K562 (cell line): ENCODE data around the gene PRDM16. TPM values are rescaled to one million over a fixed set of nuclear protein-coding genes. Genes with fewer than 3 reads are reported as not detected.

Experiments
- ATAC-seq: fragments of 200-7000 bp; cut with Tn5 transposase; 3 replicates; pipeline ENCODE4 v1.9.1; 2020; ENCODE audit warnings: moderate library complexity
- BruUV-seq: library from RNA; stranded (reverse); fragments of 400-500 nt; replicated peaks from 2 replicates; lab custom pipeline; 2021; lab: Mats Ljungman, UMichigan
- CTCF ChIA-PET: fragments of 300-600 bp; formaldehyde crosslinking; extraction: SDS; loops from one replicate; lab custom pipeline; 2021; ENCODE audit warnings: low intra/inter-chr PET ratio; lab: Yijun Ruan, JAX
- POLR2A ChIA-PET: fragments of 300-600, 350-650 bp; sonication (Branson Sonifier 250); formaldehyde crosslinking; extraction: SDS; loops from one replicate; lab custom pipeline; 2021; ENCODE audit warnings: antibody characterized with exemption, inconsistent platforms; lab: Yijun Ruan, JAX
- DNase-seq, 4 experiments: peaks; one replicate each; pipeline versions ENCODE4 v3.0.0 to v3.0.0-alpha.2; 2011 to 2018; ENCODE audit warnings: low spot score in 3 of 4, mixed read lengths in 3 of 4; ENCODE audit errors: extremely low read depth in 1 of 4
- FAIRE-seq: peaks from 2 replicates; lab custom pipeline; 2011; peaks lifted over from hg19 to GRCh38; lab: Jason Lieb, UNC
- H2AFZ ChIP-seq: 2 replicates; pipeline ENCODE4 v1.6.0; 2011; ENCODE audit warnings: low read depth, low read length, control low read depth, inconsistent platforms
- H3K27ac ChIP-seq: fragments of 200-600 bp; 3 replicates; pipeline ENCODE4 v1.8.0; 2011; ENCODE audit warnings: low read depth, mild to moderate bottlenecking, control low read depth, inconsistent platforms, low read length, moderate library complexity, mixed read lengths; ENCODE audit errors: extremely low read depth
- H3K27me3 ChIP-seq, 2 experiments: fragments of 300-600 bp in 1 of 2; 2 replicates in 1 of 2; 3 replicates in 1 of 2; pipeline versions ENCODE4 v1.6.0 to v1.8.0; 2011; ENCODE audit warnings: inconsistent platforms in 2 of 2, low read length in 2 of 2, mild to moderate bottlenecking in 1 of 2, mixed read lengths in 1 of 2, moderate library complexity in 1 of 2; ENCODE audit not compliant: control insufficient read depth in 2 of 2, insufficient read depth in 2 of 2
- H3K36me3 ChIP-seq: fragments of 300-600 bp; 3 replicates; pipeline ENCODE4 v1.8.0; 2011; ENCODE audit warnings: mild to moderate bottlenecking, low read length, inconsistent platforms; ENCODE audit not compliant: control insufficient read depth, insufficient read depth
- H3K4me1 ChIP-seq, 2 experiments: fragments of 200-600 bp in 1 of 2; replicated peaks in 1 of 2; 2 replicates in 1 of 2; 3 replicates in 1 of 2; pipeline versions ENCODE4 v1.5.1 to v1.8.0; 2011; ENCODE audit warnings: inconsistent platforms in 2 of 2, low read length in 2 of 2, mild to moderate bottlenecking in 1 of 2, mixed read lengths in 1 of 2, moderate library complexity in 1 of 2; ENCODE audit not compliant: control insufficient read depth in 2 of 2, insufficient read depth in 2 of 2
- H3K4me2 ChIP-seq: 2 replicates; pipeline ENCODE4 v1.6.1; 2011; ENCODE audit warnings: low read length, control low read depth, inconsistent platforms, mixed read lengths; ENCODE audit not compliant: insufficient read depth
- H3K4me3 ChIP-seq: fragments of 200-600 bp; sonication (generic), shearing (Covaris generic); 2 replicates; pipeline ENCODE4 v1.5.1; 2016; ENCODE audit warnings: control low read depth, inconsistent platforms
- H3K79me2 ChIP-seq: fragments of 200-600 bp; 3 replicates; pipeline ENCODE4 v1.8.0; 2011; ENCODE audit warnings: low read length, inconsistent platforms; ENCODE audit not compliant: control insufficient read depth, insufficient read depth
- H3K9ac ChIP-seq, 2 experiments: 2 replicates each; pipeline versions ENCODE4 v1.6.0 to v1.6.1; 2011; ENCODE audit warnings: low read depth in 2 of 2, low read length in 2 of 2, control low read depth in 1 of 2, inconsistent platforms in 1 of 2, mild to moderate bottlenecking in 1 of 2, mixed read lengths in 1 of 2; ENCODE audit not compliant: insufficient read depth in 1 of 2
- H3K9me1 ChIP-seq: one replicate; pipeline ENCODE4 v1.6.0; 2011; ENCODE audit warnings: inconsistent platforms, mild to moderate bottlenecking, low read length, moderate library complexity; ENCODE audit not compliant: control insufficient read depth, insufficient read depth
- H3K9me3 ChIP-seq: replicated peaks from 2 replicates; pipeline ENCODE4 v1.5.1; 2011; ENCODE audit warnings: low read depth, low read length, inconsistent platforms; ENCODE audit not compliant: control insufficient read depth, insufficient read depth
- H4K20me1 ChIP-seq: replicated peaks from 2 replicates; pipeline ENCODE4 v1.6.1; 2011; ENCODE audit warnings: low read length, inconsistent platforms, mixed read lengths; ENCODE audit not compliant: control insufficient read depth, insufficient read depth
- CAMTA2 ChIP-seq: fragments of 250-450 bp; sonication (Bioruptor Pico); conservative IDR thresholded peaks from 2 replicates; pipeline ENCODE4 v1.5.1; 2022
- DNMT1 ChIP-seq: fragments of 450-650 bp; IDR thresholded peaks from 2 replicates; pipeline ENCODE4 v1.6.1; 2016; ENCODE audit warnings: antibody characterized with exemption, mild to moderate bottlenecking
- EP300 ChIP-seq: IDR thresholded peaks from 2 replicates; pipeline ENCODE4 v1.6.1; 2012; ENCODE audit warnings: low read length, improper control_type of control experiment
- HDAC2 ChIP-seq: fragments of 450-650 bp; IDR thresholded peaks from 2 replicates; pipeline ENCODE4 v1.6.1; 2016; ENCODE audit warnings: mild to moderate bottlenecking
- U2AF1 ChIP-seq: fragments of 200-400 bp; formaldehyde crosslinking; optimal IDR thresholded peaks from 2 replicates; pipeline ENCODE3; 2017; ENCODE audit warnings: mild to moderate bottlenecking, low read depth, low read length, moderate library complexity
- WGBS: fragments of 100-300 bp; shearing (Covaris generic); methylation state at CpG from one replicate; pipeline ENCODE4 v1.1.6; 2016; ENCODE audit warnings: low coverage, mixed read lengths; ENCODE audit not compliant: insufficient coverage; ENCODE audit errors: missing lambda C conversion rate; 5-methylcytosine and 5-hydroxymethylcytosine counted together
- in situ Hi-C: fragments of 300-500 bp; cut with MboI; formaldehyde crosslinking; loops from 4 replicates; pipeline ENCODE4 v1.15.0; 2018; ENCODE audit warnings: inconsistent platforms, mixed read lengths
- intact Hi-C: fragments of 100-400 bp; cut with micrococcal nuclease; formaldehyde crosslinking; loops from 2 replicates; pipeline ENCODE4 v1.14.2; 2022
- polyA plus RNA-seq, 8 experiments: library from polyadenylated mRNA; depleted of rRNA in 4 of 8; stranded (reverse) in 5 of 8; unstranded in 3 of 8; fragments of >200 nt; fragmentation: Nextera tagmentation in 2 of 8; fragmentation: Illumina TruSeq in 1 of 8; extraction: Ambion mirVana in 2 of 8; extraction: Trizol in 1 of 8; gene quantifications; 2 replicates each; pipeline versions ENCODE4 v1.2.1 to v1.2.3, GENCODE V29; 2011 to 2014; ENCODE audit warnings: inconsistent platforms in 1 of 8, missing spikeins in 1 of 8
- total RNA-seq, 7 experiments: library from RNA; depleted of rRNA in 6 of 7; stranded (reverse); fragments of >200 nt in 6 of 7; fragmentation: Illumina TruSeq in 2 of 7; extraction: Trizol in 2 of 7; gene quantifications; 2 replicates each; pipeline versions ENCODE4 v1.2.1 to v1.2.3, GENCODE V29; 2011 to 2021; ENCODE audit warnings: low replicate concordance in 1 of 7

PRDM16 gene
- total and polyA plus RNA-seq, 9 of the 15 experiments (the other 6 are each of a cell fraction or from before 2014, with no cell fraction given): 0.10 to 0.27 TPM; not detected in 7

DNA sequence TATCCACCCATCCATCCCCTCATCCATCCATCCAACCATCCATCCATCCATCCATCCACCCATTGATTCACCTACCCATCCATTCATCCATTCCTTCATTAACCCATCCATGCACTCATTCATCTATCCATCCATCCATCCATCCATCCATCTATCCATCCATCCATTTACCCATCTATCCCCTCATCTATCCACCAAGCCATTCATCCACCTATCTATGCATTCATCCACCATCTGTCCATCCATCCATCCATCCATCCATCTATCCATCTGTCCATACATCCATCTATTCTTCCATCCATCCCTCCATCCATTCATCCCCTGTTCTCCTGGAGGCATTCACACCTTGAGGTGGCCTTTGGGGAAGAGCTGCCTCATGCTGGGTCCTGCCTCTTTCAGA lies 107.0 kb downstream of the PRDM16 start:
- in situ Hi-C loops: no loop called here
- BruUV-seq: no TSS peak
- Histone ChIP-seq H3K4me3 (no peak overlapping the region), H3K9ac (no peak overlapping the region), H3K79me2 (no peaks in the 10 kb centered on the region), H3K36me3 (no peaks in the 10 kb centered on the region), H2AFZ (no peak overlapping the region), H4K20me1 (peaks cover 14% of the 10 kb centered on the region; the same call in 1 of the 2 replicates), H3K9me1 (no peaks in the 10 kb centered on the region), H3K4me1 (peaks cover 0 to 9% of the 10 kb centered on the region in 2 experiments; a peak in 2 of 5 replicates), H3K4me2 (no peak overlapping the region)
- DNase-seq (no peak), ATAC-seq (no peak), FAIRE-seq (no peak)
- CTCF ChIA-PET: no interaction called here
- TF ChIP-seq CAMTA2 (CRISPR knock-in tag): no peak
- TF ChIP-seq HDAC2: no peak
- no peak for TF ChIP-seq U2AF1
- TF ChIP-seq, all 486 proteins: peak for 0
- peaks cover 5% of the 10 kb centered on the region for H3K9me3 ChIP-seq
- peaks cover 22 to 45% of the 10 kb centered on the region in 2 experiments; a peak in 4 of 5 replicates for H3K27me3 ChIP-seq
- no peak overlapping the region for H3K27ac ChIP-seq
- POLR2A ChIA-PET: interaction anchor here (0.6 kb wide), 1 partner anchor 549 kb away, joined by 3 read pairs; no protein-coding TSS in a partner anchor
- intact Hi-C loops: no loop called here

DNA sequence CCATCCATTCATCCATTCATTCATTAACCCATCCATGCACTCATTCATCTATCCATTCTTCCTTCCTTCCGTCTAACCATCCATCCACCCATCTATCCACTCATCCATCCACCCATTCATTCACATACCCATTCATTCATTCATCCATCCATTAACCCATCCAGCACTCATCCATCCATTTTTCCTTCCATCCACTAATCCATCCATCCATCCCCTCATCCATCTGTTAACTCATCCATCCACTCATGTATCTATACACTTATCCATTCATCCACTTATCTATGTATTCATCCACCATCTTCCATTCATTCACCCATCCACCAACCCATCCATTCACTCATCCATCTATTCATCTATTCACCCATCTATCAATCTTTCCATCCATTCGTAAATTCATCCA lies 107.8 kb downstream of the PRDM16 start:
- Histone ChIP-seq H2AFZ (no peak overlapping the region), H3K27me3 (peaks cover 17 to 37% of the 10 kb centered on the region in 2 experiments; a peak in 4 of 5 replicates), H4K20me1 (peaks cover 14% of the 10 kb centered on the region; the same call in 1 of the 2 replicates), H3K4me2 (no peak overlapping the region), H3K36me3 (no peaks in the 10 kb centered on the region), H3K79me2 (no peaks in the 10 kb centered on the region), H3K9ac (no peak overlapping the region), H3K27ac (no peak overlapping the region), H3K4me3 (no peak overlapping the region), H3K4me1 (peaks cover 0 to 1% of the 10 kb centered on the region in 2 experiments; a peak in 1 of 5 replicates), H3K9me3 (peaks cover 13% of the 10 kb centered on the region), H3K9me1 (no peaks in the 10 kb centered on the region)
- no TSS peak for BruUV-seq
- CTCF ChIA-PET: no interaction called here
- no peak for TF ChIP-seq EP300
- TF ChIP-seq DNMT1: no peak
- intact Hi-C loops (no loop called here), in situ Hi-C loops (no loop called here)
- FAIRE-seq (no peak), DNase-seq (no peak), ATAC-seq (no peak)
- 5% methylated on average over 2 of the region's 2 CpGs for WGBS
- POLR2A ChIA-PET: interaction anchor here (0.6 kb wide), 1 partner anchor 212 kb away, joined by 3 read pairs; no protein-coding TSS in a partner anchor
